Small intestine (tissue), 7 donors: ENCODE results near the gene SHF. TPM values are rescaled to one million over a fixed set of nuclear protein-coding genes. Genes with fewer than 3 reads are reported as not detected.

Experiments
- DNase-seq, 2 donors: peaks; one replicate each; pipeline versions ENCODE4 v3.0.0 to v3.0.0-alpha.2; 2013
- FAIRE-seq: peaks from 2 replicates; lab custom pipeline; 2012; peaks lifted over from hg19 to GRCh38; lab: Jason Lieb, UNC
- H3K27ac ChIP-seq, 3 donors: one replicate each; pipeline ENCODE4 v1.5.1; 2013; ENCODE audit warnings: low read length in 2 of 3, mild to moderate bottlenecking in 2 of 3, control low read depth in 1 of 3, inconsistent platforms in 1 of 3, low read depth in 1 of 3, moderate library complexity in 1 of 3
- H3K27me3 ChIP-seq, 3 donors: one replicate each; pipeline ENCODE4 v1.6.1; 2013; ENCODE audit warnings: low read length in 3 of 3, inconsistent platforms in 1 of 3; ENCODE audit not compliant: control insufficient read depth in 3 of 3, insufficient read depth in 3 of 3
- H3K36me3 ChIP-seq, 3 donors: one replicate each; pipeline ENCODE4 v1.6.1; 2013; ENCODE audit warnings: low read length in 3 of 3, inconsistent platforms in 1 of 3, low read depth in 1 of 3, mild to moderate bottlenecking in 1 of 3, moderate library complexity in 1 of 3; ENCODE audit not compliant: control insufficient read depth in 3 of 3, insufficient read depth in 2 of 3
- H3K4me1 ChIP-seq, 3 donors: one replicate each; pipeline ENCODE4 v1.6.1; 2013; ENCODE audit warnings: low read length in 2 of 3, inconsistent platforms in 1 of 3, low read depth in 1 of 3, mild to moderate bottlenecking in 1 of 3, moderate library complexity in 1 of 3; ENCODE audit not compliant: control insufficient read depth in 3 of 3, insufficient read depth in 2 of 3
- H3K4me3 ChIP-seq, 3 donors: one replicate each; pipeline ENCODE4 v1.5.1; 2013; ENCODE audit warnings: low read length in 3 of 3, control low read depth in 1 of 3, inconsistent platforms in 1 of 3, low read depth in 1 of 3, mild to moderate bottlenecking in 1 of 3, moderate library complexity in 1 of 3
- H3K9me3 ChIP-seq, 2 donors: one replicate each; pipeline ENCODE4 v1.6.1; 2013; ENCODE audit warnings: low read depth in 1 of 2, low read length in 1 of 2; ENCODE audit not compliant: control insufficient read depth in 2 of 2, insufficient read depth in 1 of 2
- WGBS, 3 donors: extraction: QIAGEN DNeasy Blood & Tissue Kit; methylation state at CpG; one replicate each; pipeline ENCODE4 v1.1.7; 2013; 5-methylcytosine and 5-hydroxymethylcytosine counted together
- polyA plus RNA-seq, 4 donors: library from polyadenylated mRNA; stranded (reverse) in 3 of 4; unstranded in 1 of 4; fragments of 200-250 nt in 3 of 4; fragments of 120-200 nt in 1 of 4; gene quantifications; one replicate each; pipeline versions ENCODE4 v1.2.1 to v1.2.3, GENCODE V29; 2013
- donor health status: healthy with polysubstance abuse.
- donor health status: control.
- donor health status: control.
- donor health status: Bipolar disorder and iron deficiency.
- donor health status: healthy.

The SHF gene
- polyA plus RNA-seq, 4 donors, result 9.5 to 25.0 (median 11.6) TPM

DNA sequence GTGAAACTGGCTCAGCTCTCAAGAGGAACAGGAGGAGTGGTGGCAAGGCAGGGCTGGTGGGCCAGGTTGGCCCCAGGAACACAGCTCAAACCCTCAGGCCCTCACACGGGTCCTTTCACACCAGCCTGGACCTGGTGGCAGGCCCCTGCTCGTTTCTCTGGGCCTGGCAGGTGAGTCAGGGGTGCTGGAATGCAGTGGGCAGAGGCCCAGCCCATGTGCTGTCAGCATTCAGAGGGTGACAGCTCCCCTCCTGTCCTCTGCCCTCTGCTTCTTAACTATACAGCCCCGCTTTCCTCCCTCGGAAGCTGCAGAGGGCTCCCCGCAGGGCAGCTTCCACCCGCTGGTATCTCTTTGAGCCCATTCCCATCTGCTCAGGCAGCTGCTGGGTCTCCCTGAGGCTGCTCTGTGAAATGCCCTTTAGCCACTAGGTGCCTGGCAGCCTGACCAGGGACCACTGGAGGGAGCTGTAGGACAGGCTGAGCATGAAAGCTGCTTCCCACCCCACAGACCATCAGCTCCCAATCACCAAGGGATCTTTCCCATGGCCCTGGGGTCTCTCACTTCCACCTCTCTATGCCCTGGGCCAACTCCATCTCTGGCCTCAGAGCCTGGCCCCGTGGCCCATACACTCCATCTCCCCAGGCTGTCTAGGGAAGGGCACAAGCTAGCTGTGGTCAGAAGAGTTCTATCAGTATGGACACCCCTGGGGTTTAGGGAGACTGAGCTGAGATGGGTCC is 24.8 kb downstream of the SHF start:
- WGBS, 3 donors, result 10 to 12% (median 11%) methylated on average over 6 to 7 of the region's 7 CpGs

DNA sequence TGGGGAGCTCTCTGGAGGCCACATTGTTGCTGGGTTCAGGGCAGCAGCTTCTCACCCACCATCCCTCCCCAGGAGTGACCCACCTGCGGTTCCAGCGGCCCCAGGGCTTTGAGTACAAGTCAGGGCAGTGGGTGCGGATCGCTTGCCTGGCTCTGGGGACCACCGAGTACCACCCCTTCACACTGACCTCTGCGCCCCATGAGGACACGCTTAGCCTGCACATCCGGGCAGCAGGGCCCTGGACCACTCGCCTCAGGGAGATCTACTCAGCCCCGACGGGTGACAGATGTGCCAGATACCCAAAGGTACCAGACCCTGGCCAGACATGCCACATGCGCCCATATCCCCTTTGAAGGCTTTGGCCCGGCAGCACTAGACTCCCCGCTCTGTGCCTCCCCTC is 26.1 kb downstream of the SHF start:
- H3K27me3 ChIP-seq, result no peaks in the 10 kb centered on the region
- no peak overlapping the region for H3K27ac ChIP-seq
- H3K4me1 ChIP-seq, result peaks cover 0 to 3% (median 0%) of the 10 kb centered on the region in 3 donors
- 91 to 97% (median 95%) methylated on average over 14 of the region's 14 CpGs for WGBS, 3 donors
- DNase-seq, result no peak
- peaks cover 0 to 6% (median 0%) of the 10 kb centered on the region in 3 donors for H3K36me3 ChIP-seq
- no peak for FAIRE-seq
- H3K4me3 ChIP-seq, result no peak overlapping the region
- no peaks in the 10 kb centered on the region for H3K9me3 ChIP-seq

More for the DNA sequence above, 24.8 kb downstream of the SHF start:
- Histone ChIP-seq H3K27me3 (no peaks in the 10 kb centered on the region), H3K4me1 (peaks cover 0 to 3% (median 3%) of the 10 kb centered on the region in 3 donors), H3K27ac (no peak overlapping the region), H3K9me3 (no peaks in the 10 kb centered on the region), H3K4me3 (no peak overlapping the region), H3K36me3 (peaks cover 0 to 7% (median 0%) of the 10 kb centered on the region in 3 donors)
- DNase-seq, result peak; percentile 68 to 87
- no peak for FAIRE-seq

DNA sequence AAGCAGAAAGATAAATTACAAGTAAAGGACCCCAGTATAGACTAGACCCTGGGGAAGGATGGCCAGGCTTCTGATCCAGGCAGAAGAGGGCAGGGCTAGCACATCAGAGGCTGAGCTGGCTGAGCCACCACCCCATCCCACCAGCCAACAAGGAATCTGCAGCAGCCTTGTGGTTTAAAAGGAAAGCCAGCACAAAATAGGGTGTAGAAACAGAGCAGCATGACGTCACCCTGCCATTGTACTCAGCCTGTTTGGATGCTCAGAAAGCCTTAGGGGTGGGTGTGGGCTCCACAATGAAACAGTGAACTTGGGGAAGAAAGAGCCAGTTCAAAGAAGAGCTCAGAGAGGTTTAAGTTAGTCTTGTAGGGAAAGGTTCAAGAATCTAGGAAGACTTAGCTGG is 29.8 kb downstream of the SHF start:
- no peak overlapping the region for H3K4me3 ChIP-seq
- FAIRE-seq, result no peak
- H3K4me1 ChIP-seq, result no peaks in the 10 kb centered on the region
- no peak for DNase-seq
- 55 to 80% (median 62%) methylated on average over 1 of the region's 1 CpG for WGBS, 3 donors
- H3K27ac ChIP-seq, result no peak overlapping the region
- no peaks in the 10 kb centered on the region for H3K27me3 ChIP-seq
- no peaks in the 10 kb centered on the region for H3K9me3 ChIP-seq
- H3K36me3 ChIP-seq, result peaks cover 0 to 7% (median 0%) of the 10 kb centered on the region in 3 donors

DNA sequence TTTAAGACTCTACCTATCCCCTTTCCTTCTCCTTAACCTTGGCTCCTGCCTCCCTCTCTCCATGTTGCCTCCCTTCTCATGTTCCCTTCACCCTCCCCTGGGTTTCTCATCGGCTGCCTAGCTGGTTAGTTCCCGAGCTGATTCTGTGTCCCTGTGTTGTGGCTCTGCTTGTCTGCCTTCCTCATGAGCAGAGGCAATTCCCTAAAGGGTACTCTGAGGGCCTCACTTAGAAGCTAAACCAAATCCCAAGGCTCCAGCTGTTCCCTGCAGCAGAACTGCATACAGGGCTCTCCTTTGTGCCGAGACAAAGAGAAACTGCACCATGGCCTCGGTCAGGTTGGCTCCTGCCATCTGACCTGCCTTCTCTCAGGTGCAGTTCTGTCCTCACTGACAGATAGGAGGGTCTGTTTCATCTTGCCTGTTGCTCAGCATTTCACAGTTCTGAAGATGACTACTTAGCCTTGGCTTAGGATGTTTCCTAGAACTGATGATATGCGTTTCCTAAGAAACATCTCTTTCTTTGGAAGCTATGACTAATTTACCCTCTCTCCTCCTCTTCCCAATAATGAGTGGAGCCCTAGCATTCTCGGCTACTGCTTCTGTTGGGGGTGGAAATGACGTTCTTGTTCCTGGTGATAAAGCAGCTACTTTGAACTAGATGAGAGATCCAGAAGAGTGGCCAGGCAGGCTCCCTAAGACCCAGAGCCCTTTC is 30.9 kb downstream of the SHF start:
- no peaks in the 10 kb centered on the region for H3K9me3 ChIP-seq
- H3K36me3 ChIP-seq, result peaks cover 0 to 14% (median 0%) of the 10 kb centered on the region in 3 donors
- no peak overlapping the region for H3K27ac ChIP-seq
- 78 to 89% (median 83%) methylated on average over 7 of the region's 7 CpGs for WGBS, 3 donors
- FAIRE-seq (no peak), DNase-seq (no peak)
- no peaks in the 10 kb centered on the region for H3K4me1 ChIP-seq
- no peak overlapping the region for H3K4me3 ChIP-seq
- no peaks in the 10 kb centered on the region for H3K27me3 ChIP-seq

DNA sequence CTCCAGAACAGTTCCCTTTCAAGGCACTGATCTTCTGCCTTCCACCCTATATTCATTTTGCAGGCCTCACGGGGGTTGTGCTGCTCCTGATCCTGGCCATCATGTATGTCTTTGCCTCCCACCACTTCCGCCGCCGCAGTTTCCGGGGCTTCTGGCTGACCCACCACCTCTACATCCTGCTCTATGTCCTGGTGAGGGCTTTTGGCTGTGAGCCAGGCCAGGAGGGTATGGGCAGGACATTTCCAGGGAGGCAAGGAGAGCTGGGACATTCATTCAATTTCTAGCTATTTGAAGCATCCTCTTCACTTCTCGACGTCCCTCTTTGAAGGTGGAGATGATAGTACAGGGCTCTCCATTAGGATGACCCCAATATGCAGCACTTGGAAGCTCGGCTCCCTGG is 32.0 kb downstream of the SHF start:
- H3K9me3 ChIP-seq, result no peaks in the 10 kb centered on the region
- FAIRE-seq (no peak), DNase-seq (no peak)
- H3K4me3 ChIP-seq, result no peak overlapping the region
- H3K27ac ChIP-seq, result no peak overlapping the region
- H3K27me3 ChIP-seq, result no peaks in the 10 kb centered on the region
- H3K4me1 ChIP-seq, result no peaks in the 10 kb centered on the region
- 83 to 95% (median 88%) methylated on average over 8 of the region's 8 CpGs for WGBS, 3 donors
- H3K36me3 ChIP-seq, result peaks cover 0 to 18% (median 0%) of the 10 kb centered on the region in 3 donors

DNA sequence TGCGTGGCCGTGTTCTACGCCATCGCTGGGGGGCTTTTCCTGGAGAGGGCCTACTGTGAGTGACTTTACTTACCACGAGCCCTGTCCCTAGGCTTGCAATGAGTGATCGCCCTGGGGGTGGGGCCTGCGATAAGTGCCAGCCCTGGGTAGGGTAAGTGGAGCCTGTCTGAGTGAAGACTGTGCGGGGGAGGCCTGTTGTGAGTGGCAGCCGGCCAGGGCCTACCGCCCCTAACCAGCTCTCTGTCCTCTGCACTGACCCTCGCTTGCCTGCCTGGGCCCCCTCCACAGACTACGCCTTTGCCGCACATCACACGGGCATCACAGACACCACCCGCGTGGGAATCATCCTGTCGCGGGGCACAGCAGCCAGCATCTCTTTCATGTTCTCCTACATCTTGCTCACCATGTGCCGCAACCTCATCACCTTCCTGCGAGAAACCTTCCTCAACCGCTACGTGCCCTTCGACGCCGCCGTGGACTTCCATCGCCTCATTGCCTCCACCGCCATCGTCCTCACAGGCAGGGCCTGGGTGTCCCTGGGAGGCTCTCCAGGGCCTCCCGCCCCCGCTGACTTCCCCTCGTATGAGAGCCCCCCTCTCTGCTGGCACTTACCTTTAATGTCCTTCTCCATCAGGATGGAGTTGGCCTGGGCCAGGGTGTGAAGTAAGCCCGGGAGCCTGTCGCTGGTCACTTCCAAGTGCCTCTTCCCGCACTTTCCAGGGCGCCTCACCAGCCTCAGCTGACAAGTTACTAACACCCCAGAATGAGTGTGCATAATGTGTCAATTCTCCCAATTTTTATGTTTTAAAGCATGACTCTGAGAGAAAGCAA is 35.6 kb downstream of the SHF start:
- Histone ChIP-seq H3K4me1 (no peaks in the 10 kb centered on the region), H3K4me3 (no peak overlapping the region), H3K27ac (no peak overlapping the region), H3K9me3 (no peaks in the 10 kb centered on the region), H3K27me3 (no peaks in the 10 kb centered on the region), H3K36me3 (peaks cover 0 to 19% (median 0%) of the 10 kb centered on the region in 3 donors)
- FAIRE-seq (no peak), DNase-seq (no peak)
- 95 to 97% (median 96%) methylated on average over 33 to 36 of the region's 36 CpGs for WGBS, 3 donors

DNA sequence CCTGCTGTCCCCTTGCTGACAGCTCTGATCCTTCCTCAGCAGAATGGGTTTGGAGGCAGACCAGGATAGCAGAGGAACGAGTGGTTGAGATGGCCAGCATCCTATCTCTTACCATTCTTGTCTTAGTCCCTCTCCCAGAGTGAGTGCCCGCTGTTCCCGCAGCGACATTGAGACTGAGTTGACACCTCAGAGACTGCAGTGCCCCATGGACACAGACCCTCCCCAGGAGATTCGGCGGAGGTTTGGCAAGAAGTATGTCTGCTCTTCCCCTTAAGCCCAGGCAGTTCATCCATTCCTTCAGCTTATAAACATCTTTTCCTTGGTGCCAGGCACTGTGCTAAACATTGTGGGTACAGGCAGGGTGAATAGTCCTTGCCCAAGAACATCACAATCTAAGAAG is 36.8 kb downstream of the SHF start:
- no peaks in the 10 kb centered on the region for H3K27me3 ChIP-seq
- H3K4me1 ChIP-seq, result no peaks in the 10 kb centered on the region
- FAIRE-seq (no peak), DNase-seq (no peak)
- peaks cover 0 to 16% (median 0%) of the 10 kb centered on the region in 3 donors for H3K36me3 ChIP-seq
- WGBS, 3 donors, result 92 to 95% (median 93%) methylated on average over 6 of the region's 6 CpGs
- no peak overlapping the region for H3K27ac ChIP-seq
- no peak overlapping the region for H3K4me3 ChIP-seq
- H3K9me3 ChIP-seq, result no peaks in the 10 kb centered on the region

DNA sequence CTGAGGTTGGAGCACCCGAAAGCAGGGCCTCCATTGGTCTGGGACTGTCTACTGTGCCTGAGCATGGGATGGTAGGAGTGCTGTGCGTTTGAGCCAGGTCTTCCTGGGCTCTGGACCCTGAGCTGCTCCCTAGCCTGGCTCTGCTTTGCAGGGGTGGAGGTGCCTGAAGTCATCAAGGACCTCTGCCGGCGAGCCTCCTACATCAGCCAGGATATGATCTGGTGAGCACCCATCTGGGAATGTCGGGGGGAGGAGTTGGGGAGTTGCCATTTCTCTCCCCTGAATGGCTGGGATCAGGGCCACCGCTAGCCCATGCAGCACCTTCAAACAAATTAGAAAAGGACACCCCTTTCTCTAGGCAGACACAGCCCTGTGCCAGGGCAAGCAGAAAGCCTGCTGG is 37.3 kb downstream of the SHF start:
- Histone ChIP-seq H3K4me1 (no peaks in the 10 kb centered on the region), H3K9me3 (no peaks in the 10 kb centered on the region), H3K36me3 (peaks cover 0 to 16% (median 0%) of the 10 kb centered on the region in 3 donors), H3K27ac (no peak overlapping the region), H3K27me3 (no peaks in the 10 kb centered on the region), H3K4me3 (no peak overlapping the region)
- no peak for DNase-seq
- no peak for FAIRE-seq
- 76 to 88% (median 88%) methylated on average over 6 of the region's 6 CpGs for WGBS, 3 donors
